ENCODE data around the gene IRF2BP2.

Gene IRF2BP2

DNA sequence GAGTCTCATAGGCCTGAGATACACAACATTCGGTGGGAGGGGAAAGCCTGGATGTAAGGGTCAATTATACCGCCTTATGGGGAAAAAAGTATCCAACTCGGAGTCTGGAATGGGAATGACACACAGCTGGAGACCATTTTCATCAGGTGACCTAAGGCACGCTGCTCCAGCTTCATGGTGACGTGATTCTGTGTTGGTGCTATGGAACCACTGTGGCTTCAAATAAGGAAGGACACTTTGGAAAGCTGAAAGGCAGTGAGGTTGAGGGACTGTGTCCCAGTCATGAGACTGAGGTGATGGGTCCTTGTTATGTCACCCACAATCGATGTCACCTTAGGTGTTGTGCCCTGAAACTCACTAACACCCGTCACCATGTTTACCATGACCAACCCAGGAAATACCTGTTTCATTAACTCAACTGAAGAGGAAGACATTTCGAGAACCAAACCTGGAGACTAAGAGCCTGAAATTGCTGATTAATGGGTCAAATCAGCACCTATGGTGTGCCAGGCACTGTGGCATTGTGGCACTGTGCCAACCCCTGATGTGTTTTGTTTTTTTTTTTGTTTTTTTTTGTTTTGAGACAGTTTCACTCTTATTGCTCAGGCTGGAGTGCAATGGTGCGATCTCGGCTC is 54.5 kb downstream of the IRF2BP2 start:
- DNase-seq (ENCODE audit: low spot score), result no peak

DNA sequence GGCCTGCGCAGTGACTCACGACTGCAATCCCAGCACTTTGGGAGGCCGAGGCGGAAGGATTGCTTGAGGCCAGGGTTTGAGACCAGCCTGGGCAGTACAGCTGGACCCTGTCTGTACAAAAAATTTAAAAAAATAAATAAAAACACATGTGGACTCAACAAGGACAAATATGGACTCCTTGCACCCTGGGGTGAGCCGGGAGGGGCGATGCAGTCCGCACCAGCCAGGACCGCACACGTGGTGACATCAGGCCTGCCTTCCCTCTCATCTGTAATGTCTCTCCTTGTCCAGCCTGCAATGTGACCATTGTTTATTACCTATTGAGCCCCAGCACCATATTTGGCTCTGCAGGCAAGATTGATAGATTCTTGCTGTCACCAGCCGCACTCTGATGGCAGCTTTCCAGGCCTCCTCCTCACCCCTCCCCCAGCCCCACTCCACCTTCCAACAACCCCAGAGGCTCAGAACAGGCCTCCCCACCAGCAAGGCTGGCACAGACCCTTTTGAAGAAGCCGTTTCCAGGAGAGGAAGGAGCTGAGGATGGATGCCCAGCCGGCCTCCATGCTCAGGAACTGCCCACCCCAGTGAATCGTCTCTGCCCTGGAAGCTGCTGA is 55.2 kb downstream of the IRF2BP2 start:
- no peak for DNase-seq (ENCODE audit: low spot score)
